ENCODE results near the gene CXorf49B.
"Not testable (repeated sequence)": the region's sequence is repeated elsewhere in the genome, so short reads cannot be mapped to it uniquely, and the experiment has no call there.

- not testable (repeated sequence) for TF ChIP-seq ELF4 (IDR thresholded peaks at IDR 0.05); SUZ12 (IDR thresholded peaks at IDR 0.05); BHLHE40 (IDR thresholded peaks at IDR 0.05; ENCODE audit: borderline replicate concordance); ARNT (IDR thresholded peaks at IDR 0.05); TARDBP (IDR thresholded peaks at IDR 0.05)
Observed at GRCh38 chrX:71783569-71784347, 20.6 kb downstream of the CXorf49B start.

Measured in HEK293T (cell line).